CD4-positive, alpha-beta T cell treated with Interleukin-6 at 100 ng/mL for 8 hours (primary cell): ENCODE measurements around the gene PCGF1.

ENCODE experiments used
- DNase-seq: peaks from one replicate; pipeline ENCODE4 v3.0.0-alpha.2; 2020; ENCODE audit warnings: mixed read lengths, low spot score

PCGF1 gene

GRCh38 chr2:74536166-74536950 is 28.9 kb upstream of the PCGF1 start:
- no peak for DNase-seq

GRCh38 chr2:74535440-74535965 is 28.0 kb upstream of the PCGF1 start:
- DNase-seq = no peak

DNA sequence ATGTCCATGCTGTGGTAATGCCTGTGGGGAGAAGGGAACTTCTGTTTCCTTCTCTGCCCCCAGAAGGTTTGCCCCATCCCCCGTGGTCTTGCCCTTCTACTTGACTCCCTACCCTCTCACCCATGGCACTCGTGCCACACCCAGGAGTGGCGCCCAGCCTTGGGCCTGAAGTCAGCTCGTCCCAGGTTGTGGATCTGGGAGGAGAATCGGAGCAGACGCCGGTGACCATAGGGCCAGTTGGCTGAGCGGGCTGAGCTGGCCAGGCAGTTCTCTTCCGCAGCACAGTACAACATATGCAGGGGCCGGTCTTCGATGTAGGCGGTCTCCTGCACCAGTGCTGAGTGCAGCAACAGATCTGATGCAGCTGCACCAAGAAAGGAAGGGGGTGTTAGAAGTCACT is 26.9 kb upstream of the PCGF1 start:
- DNase-seq = no peak

DNA sequence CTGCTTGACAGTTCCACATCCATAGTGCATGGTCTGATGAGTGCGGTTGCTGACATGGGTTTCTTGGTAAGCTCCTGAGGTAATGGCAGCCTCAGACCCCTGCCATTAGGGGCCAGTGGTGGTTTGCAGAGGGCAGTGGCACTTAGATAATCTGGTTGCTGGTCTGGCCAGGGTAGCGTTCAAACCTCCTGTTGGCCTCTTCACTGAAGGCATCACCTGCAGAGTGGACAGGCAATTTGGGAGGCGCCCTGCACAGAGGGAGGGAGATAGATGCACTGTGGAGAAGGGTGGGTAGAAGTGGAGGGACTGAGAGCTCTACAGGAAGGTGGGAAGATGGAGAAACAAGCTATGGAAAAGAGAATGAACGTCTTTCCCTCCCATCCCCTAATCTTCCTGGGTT is 26.0 kb upstream of the PCGF1 start:
- no peak for DNase-seq

GRCh38 chr2:74532222-74532621 is 24.7 kb upstream of the PCGF1 start:
- DNase-seq = peak; percentile 32

DNA sequence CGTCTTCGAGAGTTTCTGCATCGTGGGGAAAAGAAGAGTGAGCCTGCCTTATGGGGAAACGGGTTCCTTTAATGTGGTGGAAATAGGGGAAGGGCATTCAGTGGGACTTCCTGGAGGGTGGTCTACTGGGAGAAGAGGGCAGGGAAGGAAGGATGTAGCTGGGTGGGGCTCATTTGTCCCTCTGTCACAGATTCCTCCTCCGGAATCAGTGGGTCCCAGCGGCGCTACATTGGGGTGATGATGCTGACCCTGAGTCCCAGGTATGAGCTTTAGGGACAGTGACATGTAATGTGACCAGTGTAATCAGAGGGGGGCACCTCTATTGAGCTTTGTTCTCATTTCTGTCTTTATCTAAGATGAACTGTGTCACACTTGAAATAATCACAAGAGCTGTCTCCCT is 24.2 kb upstream of the PCGF1 start:
- DNase-seq = no peak

- DNase-seq = peak; percentile 28
Measured at GRCh38 chr2:74530239-74531187, 23.0 kb upstream of the PCGF1 start.

GRCh38 chr2:74529357-74530238 is 22.1 kb upstream of the PCGF1 start, which contains the start of the genes AUP1 and HTRA2:
Gene AUP1 (minus strand): TSS chr2:74529706. CDS start chr2:74529629, 77 bp downstream.
Gene HTRA2 (plus strand): TSS chr2:74529933. CDS start chr2:74530007, 74 bp downstream.
- DNase-seq = peak; percentile 86

GRCh38 chr2:74528600-74529356 is 21.3 kb upstream of the PCGF1 start:
- DNase-seq = no peak

DNA sequence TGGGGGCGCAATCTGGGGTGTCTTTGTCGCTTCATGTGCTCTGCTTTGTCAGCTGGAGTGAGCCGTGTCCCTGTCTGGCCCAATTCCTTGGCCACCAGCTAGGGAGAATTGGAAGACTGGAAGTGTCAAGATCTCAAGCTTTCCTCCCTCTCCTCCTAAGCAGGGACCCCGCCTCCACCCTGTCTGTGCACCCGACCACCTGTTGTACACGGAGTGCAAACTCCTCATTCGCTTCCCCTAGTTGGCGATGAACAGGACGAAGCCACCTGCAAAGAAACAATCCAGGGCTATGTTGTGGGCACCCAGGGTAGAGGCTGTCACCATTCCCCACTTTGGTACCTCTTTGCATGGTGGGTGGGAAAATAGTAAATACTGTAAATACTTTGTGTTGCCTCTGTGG is 20.2 kb upstream of the PCGF1 start:
- DNase-seq = no peak

DNA sequence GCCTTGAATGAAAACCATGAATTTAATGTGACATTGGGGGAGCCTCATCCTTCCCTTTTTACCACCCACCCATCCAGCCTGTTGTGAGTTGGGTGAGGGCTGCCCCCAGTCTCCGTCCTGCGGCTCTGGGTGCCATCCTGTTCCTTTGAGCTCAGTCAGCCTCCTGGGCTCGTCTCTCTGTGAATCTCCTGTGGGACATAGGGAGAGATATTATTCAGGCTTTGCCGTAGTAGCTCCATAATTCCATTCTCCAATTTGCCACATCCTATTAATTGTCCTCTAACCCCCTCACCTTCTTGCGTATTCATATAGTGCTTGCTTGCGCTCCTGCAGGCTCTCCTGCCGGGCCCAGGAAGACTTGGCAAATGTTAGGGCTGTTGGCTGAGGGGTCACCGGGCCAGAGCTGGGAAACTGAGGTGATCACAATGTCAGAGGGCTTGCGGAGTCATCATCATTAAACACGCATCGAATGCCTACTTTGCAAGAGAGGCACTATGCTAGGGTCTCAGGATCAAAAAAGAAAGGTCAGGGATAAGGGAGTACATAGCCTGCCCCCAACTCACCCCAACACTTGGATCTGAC is 19.2 kb upstream of the PCGF1 start:
- DNase-seq = no peak

DNA sequence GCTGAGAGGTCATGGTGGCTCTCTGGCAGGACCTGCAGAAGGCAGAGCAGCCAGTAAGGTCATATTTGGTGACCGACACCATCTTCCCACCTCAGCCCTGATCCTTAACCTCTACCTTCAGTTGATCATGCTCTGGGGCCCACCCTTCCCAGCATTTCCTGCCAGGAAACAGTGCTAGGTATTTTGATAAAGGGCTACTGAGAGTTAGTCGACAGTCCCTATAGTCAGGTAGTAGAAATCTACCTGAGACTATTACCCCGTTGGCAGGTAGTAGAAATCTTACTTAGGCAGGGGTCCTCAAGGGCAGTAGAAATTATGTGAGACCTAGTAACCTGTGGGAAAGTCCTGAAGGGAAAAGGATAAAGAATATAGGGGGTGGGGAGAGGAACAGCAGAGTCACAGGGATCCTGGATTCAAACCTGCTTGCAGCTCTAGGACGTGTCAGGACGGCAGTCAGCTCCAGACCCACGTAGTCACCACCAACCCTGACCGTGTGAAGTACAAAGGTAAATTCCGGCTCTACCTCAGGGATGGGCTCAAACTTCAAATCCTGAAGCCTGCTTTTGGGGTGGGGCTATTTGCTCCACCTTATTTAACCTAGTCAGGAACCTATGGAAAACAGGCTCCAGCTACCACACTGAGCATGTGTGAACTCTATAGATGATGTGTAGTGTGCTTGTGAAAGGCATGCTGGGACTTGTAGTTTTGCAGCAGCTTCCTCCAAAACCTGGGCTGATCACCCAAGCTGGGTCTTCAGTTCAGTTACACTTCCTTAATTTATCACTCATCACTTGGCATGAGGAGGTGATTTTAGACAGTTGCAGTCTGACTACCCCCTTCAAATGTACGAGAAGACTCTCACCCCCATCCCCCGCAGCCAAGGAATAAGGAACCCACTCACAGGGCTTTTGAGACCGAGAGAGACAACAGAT is 18.5 kb upstream of the PCGF1 start, which contains the start of gene DQX1:
Gene DQX1 (minus strand): TSS at position 515 of the 932 bp plus-strand sequence. CDS start 502 bp downstream, at position 13.
- no peak for DNase-seq

DNA sequence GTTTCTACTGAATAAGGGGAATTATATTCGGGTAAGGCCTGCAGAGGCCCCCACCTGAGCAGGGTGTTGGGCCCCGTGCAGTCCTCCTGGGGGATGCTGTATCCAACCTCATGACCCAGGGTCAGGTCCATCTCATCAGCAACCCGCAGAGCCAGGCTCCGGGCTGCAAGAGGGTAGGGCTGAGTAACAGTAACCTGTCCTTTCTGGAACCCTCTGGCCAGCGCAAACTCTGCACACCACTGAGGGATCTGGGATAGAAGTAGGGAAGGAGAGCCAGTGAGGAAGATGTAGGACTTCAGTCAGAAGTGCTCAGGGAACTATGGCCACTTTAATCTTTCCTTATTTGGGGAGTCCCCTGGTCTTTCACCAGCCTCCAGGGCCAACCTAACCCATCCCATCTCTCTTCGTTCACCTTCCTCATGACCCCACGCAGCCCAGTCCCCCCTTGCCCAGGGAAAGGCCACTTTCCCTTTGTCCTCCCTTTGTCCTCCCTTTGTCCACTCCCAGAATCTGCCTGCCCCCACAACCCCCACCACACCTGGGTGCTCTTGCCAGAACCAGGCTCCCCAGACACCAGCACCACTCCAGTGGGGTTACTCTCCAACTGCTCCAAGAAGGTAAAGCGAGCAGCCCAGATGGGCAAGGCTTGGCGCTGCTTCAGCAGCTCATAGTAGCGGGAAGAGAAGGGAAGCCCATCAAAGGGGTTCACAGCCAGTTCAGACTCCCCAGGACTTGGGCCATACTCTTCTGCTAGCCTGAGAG is 17.6 kb upstream of the PCGF1 start:
- DNase-seq = no peak

DNA sequence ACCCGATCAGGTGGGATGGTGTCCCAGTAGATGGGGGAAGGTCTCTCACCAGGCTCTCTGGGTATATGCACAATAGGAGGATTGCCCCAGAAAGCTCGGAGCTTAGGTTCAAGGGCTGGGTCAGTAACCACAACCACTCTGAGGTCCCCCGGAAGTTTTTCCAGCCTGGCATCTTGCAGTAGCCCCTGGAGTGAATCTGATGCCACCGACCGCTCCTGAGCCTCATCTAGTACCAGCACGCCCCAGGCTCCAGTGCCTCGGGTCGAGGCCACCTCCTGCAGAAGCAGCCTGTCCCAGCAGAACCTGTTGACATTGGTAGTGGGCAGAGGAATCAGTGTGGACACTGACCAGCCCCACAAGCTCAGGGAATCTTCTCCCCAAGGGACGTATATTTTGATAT is 16.5 kb upstream of the PCGF1 start:
- DNase-seq = no peak

GRCh38 chr2:74522516-74522915 is 15.0 kb upstream of the PCGF1 start:
- DNase-seq = no peak

- DNase-seq = no peak
Measured at GRCh38 chr2:74516650-74517049, 9.2 kb upstream of the PCGF1 start.

- peak; percentile 71 for DNase-seq
Measured at GRCh38 chr2:74515981-74516633, 8.6 kb upstream of the PCGF1 start.
